ENCODE measurements around the gene RIIAD1.

Gene RIIAD1

GRCh38 chr1:151720554-151720953 is 768 bp upstream of the RIIAD1 start:
- peak; percentile 31 for DNase-seq (ENCODE audit: low read depth)
- no peak for TF ChIP-seq CTCF (IDR thresholded peaks at IDR 0.05; ENCODE audit: low read depth, low read length, missing control alignments)
- peak overlapping the region; percentile 56; the same call in 1 of the 2 replicates for H3K4me3 ChIP-seq (ENCODE audit: low read depth, low read length)

- H3K4me3 ChIP-seq (ENCODE audit: low read depth, low read length) = peak overlapping the region; percentile 51
- no peak for TF ChIP-seq CTCF (IDR thresholded peaks at IDR 0.05; ENCODE audit: low read depth, low read length, missing control alignments)
- DNase-seq (ENCODE audit: low read depth) = no peak
These were observed 627 bp downstream of the RIIAD1 start for GRCh38 chr1:151721788-151722510.

- TF ChIP-seq CTCF (IDR thresholded peaks at IDR 0.05; ENCODE audit: low read depth, low read length, missing control alignments) = no peak
- DNase-seq (ENCODE audit: low read depth) = no peak
- H3K4me3 ChIP-seq (ENCODE audit: low read depth, low read length) = no peak overlapping the region
These were observed 2.5 kb downstream of the RIIAD1 start for GRCh38 chr1:151723726-151724370.

- TF ChIP-seq CTCF (IDR thresholded peaks at IDR 0.05; ENCODE audit: low read depth, low read length, missing control alignments) = no peak
- DNase-seq (ENCODE audit: low read depth) = no peak
These were observed 7.1 kb downstream of the RIIAD1 start for GRCh38 chr1:151728151-151729054.

GRCh38 chr1:151729157-151729965 is 8.0 kb downstream of the RIIAD1 start:
- H3K4me3 ChIP-seq (ENCODE audit: low read depth, low read length) = no peak overlapping the region
- TF ChIP-seq CTCF (IDR thresholded peaks at IDR 0.05; ENCODE audit: low read depth, low read length, missing control alignments) = no peak
- no peak for DNase-seq (ENCODE audit: low read depth)

More at GRCh38 chr1:151728151-151729054, 7.1 kb downstream of the RIIAD1 start:
- no peak overlapping the region for H3K4me3 ChIP-seq (ENCODE audit: low read depth, low read length)

- DNase-seq (ENCODE audit: low read depth) = no peak
These were observed 8.6 kb downstream of the RIIAD1 start for GRCh38 chr1:151729966-151730291.

More at GRCh38 chr1:151729966-151730291, 8.6 kb downstream of the RIIAD1 start:
- no peak overlapping the region for H3K4me3 ChIP-seq (ENCODE audit: low read depth, low read length)
- no peak for TF ChIP-seq CTCF (IDR thresholded peaks at IDR 0.05; ENCODE audit: low read depth, low read length, missing control alignments)

Data from GM12864 (cell line).